22Rv1 (cell line): ENCODE data around the gene NF1.
"Not testable (repeated sequence)": the region's sequence is repeated elsewhere in the genome, so short reads cannot be mapped to it uniquely, and the experiment has no call there.

Source experiments
- H3K27ac ChIP-seq: fragments of 450-650 bp; 2 replicates; pipeline ENCODE4 v1.5.1; 2017
- CTCF ChIP-seq: fragments of 450-650 bp; IDR thresholded peaks from 2 replicates; pipeline ENCODE4 v1.5.1; 2017; ENCODE audit warnings: mild to moderate bottlenecking
- ZFX ChIP-seq: fragments of 450-650 bp; IDR thresholded peaks from 2 replicates; pipeline ENCODE4 v1.6.1; 2017; ENCODE audit warnings: antibody characterized with exemption, borderline replicate concordance

The NF1 gene

GRCh38 chr17:31310886-31311285, 216.1 kb downstream of the NF1 start:
- no peak for TF ChIP-seq ZFX
- no peak for TF ChIP-seq CTCF
- no peak overlapping the region for H3K27ac ChIP-seq

- no peak overlapping the region for H3K27ac ChIP-seq
Measured at GRCh38 chr17:31311526-31311925, 216.7 kb downstream of the NF1 start.

GRCh38 chr17:31312223-31312622, 217.4 kb downstream of the NF1 start:
- not testable (repeated sequence) for H3K27ac ChIP-seq

More at GRCh38 chr17:31311526-31311925, 216.7 kb downstream of the NF1 start:
- TF ChIP-seq ZFX (no peak), CTCF (no peak)

- TF ChIP-seq ZFX (no peak), CTCF (no peak)
- no peak within 1 kb of the TSS for H3K27ac ChIP-seq
Measured at GRCh38 chr17:31313982-31314781, 219.4 kb downstream of the NF1 start, which contains the start of gene EVI2B. Gene EVI2B, minus strand, starts transcription at chr17:31314054. Its CDS starts 8,445 bp downstream, at chr17:31305609.

GRCh38 chr17:31314782-31315100, 220.0 kb downstream of the NF1 start:
- H3K27ac ChIP-seq = no peak overlapping the region
- TF ChIP-seq ZFX (no peak), CTCF (no peak)

GRCh38 chr17:31318298-31318801, 223.6 kb downstream of the NF1 start:
- H3K27ac ChIP-seq = no peak overlapping the region
- TF ChIP-seq ZFX (no peak), CTCF (no peak)

GRCh38 chr17:31318851-31319661, 224.3 kb downstream of the NF1 start:
- no peak overlapping the region for H3K27ac ChIP-seq
- TF ChIP-seq CTCF = no peak
- no peak for TF ChIP-seq ZFX
